B cell (primary cell): ENCODE data around the gene FGFR1OP2. TPM values are rescaled to one million over a fixed set of nuclear protein-coding genes. Genes with fewer than 3 reads are reported as not detected.

Source experiments
- ATAC-seq: fragments of 200-7000 bp; cut with Tn5 transposase; one replicate; pipeline ENCODE4 v1.10.0; 2021; ENCODE audit warnings: low read depth, mild to moderate bottlenecking, moderate number of reproducible peaks, moderate library complexity
- CTCF ChIA-PET: fragments of 350-600 bp; sonication (Branson Sonifier 250); formaldehyde crosslinking; loops from one replicate; lab custom pipeline; 2021; ENCODE audit warnings: antibody characterized with exemption, inconsistent platforms; lab: Charles Lee
- POLR2A ChIA-PET: fragments of 350-600 bp; sonication (Branson Sonifier 250); formaldehyde crosslinking; loops from one replicate; lab custom pipeline; 2021; ENCODE audit warnings: antibody characterized with exemption; lab: Charles Lee
- DNase-seq: peaks from one replicate; pipeline ENCODE4 v3.0.0; 2013
- H2AFZ ChIP-seq: 2 replicates; pipeline ENCODE4 v1.6.1; 2012; ENCODE audit warnings: mild to moderate bottlenecking, low read depth, low read length; ENCODE audit not compliant: insufficient read depth, poor library complexity, severe bottlenecking
- H3K27ac ChIP-seq, 2 donors: 1 replicate in 1 of 2; 2 replicates in 1 of 2; pipeline ENCODE4 v1.5.1; 2012 to 2013; ENCODE audit warnings: low read length in 2 of 2, mild to moderate bottlenecking in 2 of 2, moderate library complexity in 1 of 2
- H3K27me3 ChIP-seq, 4 experiments: fragments of 200-600 bp in 1 of 4; sonication (generic) in 1 of 4; replicated peaks in 1 of 4; 1 replicate in 2 of 4; 2 replicates in 2 of 4; pipeline versions ENCODE4 v1.6.1 to v1.7.0; 2013 to 2016; ENCODE audit warnings: low read length in 3 of 4, mild to moderate bottlenecking in 2 of 4, mixed read lengths in 1 of 4, moderate library complexity in 1 of 4; ENCODE audit not compliant: insufficient read depth in 4 of 4, control insufficient read depth in 3 of 4; ENCODE audit errors: control extremely low read depth in 1 of 4
- H3K36me3 ChIP-seq, 2 experiments: replicated peaks in 1 of 2; 1 replicate in 1 of 2; 2 replicates in 1 of 2; pipeline versions ENCODE4 v1.6.1 to v1.7.1; 2013; ENCODE audit warnings: low read length in 1 of 2; ENCODE audit not compliant: insufficient read depth in 2 of 2, control insufficient read depth in 1 of 2; ENCODE audit errors: control extremely low read depth in 1 of 2, extremely low read depth in 1 of 2
- H3K4me1 ChIP-seq, 2 donors: fragments of 200-600 bp in 1 of 2; sonication (generic) in 1 of 2; 1 replicate in 1 of 2; 2 replicates in 1 of 2; pipeline versions ENCODE4 v1.5.1 to v1.6.1; 2013 to 2017; ENCODE audit warnings: low read length in 2 of 2; ENCODE audit not compliant: control insufficient read depth in 2 of 2, insufficient read depth in 2 of 2
- H3K4me2 ChIP-seq: replicated peaks from 2 replicates; pipeline ENCODE3; 2012; ENCODE audit warnings: mild to moderate bottlenecking, low read depth, low read length; ENCODE audit not compliant: poor library complexity, severe bottlenecking
- H3K4me3 ChIP-seq, 5 experiments: fragments of 200-600 bp in 1 of 5; sonication (generic) in 1 of 5; 1 replicate in 3 of 5; 2 replicates in 2 of 5; pipeline versions ENCODE4 v1.5.1 to v1.7.0; 2011 to 2016; ENCODE audit warnings: low read length in 4 of 5, mild to moderate bottlenecking in 4 of 5, low read depth in 2 of 5, control low read depth in 1 of 5, moderate library complexity in 1 of 5; ENCODE audit not compliant: insufficient read depth in 1 of 5; ENCODE audit errors: control extremely low read depth in 1 of 5, extremely low read depth in 1 of 5
- H3K79me2 ChIP-seq: fragments of 200-600 bp; sonication (generic); one replicate; pipeline ENCODE4 v1.6.0; 2016; ENCODE audit warnings: low read length; ENCODE audit not compliant: control insufficient read depth, insufficient read depth
- H3K9ac ChIP-seq: fragments of 200-600 bp; sonication (generic); 2 replicates; pipeline ENCODE4 v1.6.1; 2017; ENCODE audit warnings: mild to moderate bottlenecking, low read length, moderate library complexity
- H3K9me3 ChIP-seq, 3 donors: one replicate each; pipeline versions ENCODE4 v1.6.1 to v1.7.1; 2013; ENCODE audit warnings: low read length in 2 of 3; ENCODE audit not compliant: control insufficient read depth in 2 of 3, insufficient read depth in 1 of 3; ENCODE audit errors: control extremely low read depth in 1 of 3
- H4K20me1 ChIP-seq: 2 replicates; pipeline ENCODE4 v1.6.0; 2012; ENCODE audit warnings: mild to moderate bottlenecking, low read length; ENCODE audit not compliant: insufficient read depth, control insufficient read depth, poor library complexity, severe bottlenecking
- H3K27ac Mint-ChIP-seq: one replicate; pipeline ENCODE4 v1.8.0; 2021; ENCODE audit warnings: mixed read lengths
- H3K27me3 Mint-ChIP-seq: one replicate; pipeline ENCODE4 v1.8.0; 2021; ENCODE audit warnings: mixed read lengths
- H3K4me1 Mint-ChIP-seq: one replicate; pipeline ENCODE4 v1.8.0; 2021; ENCODE audit warnings: mixed read lengths
- H3K4me3 Mint-ChIP-seq: one replicate; pipeline ENCODE4 v1.8.0; 2021; ENCODE audit warnings: mixed read lengths
- H3K9me3 Mint-ChIP-seq: one replicate; pipeline ENCODE4 v1.8.0; 2022; ENCODE audit warnings: mixed read lengths; ENCODE audit not compliant: insufficient read depth
- EZH2 ChIP-seq: IDR thresholded peaks from 2 replicates; pipeline ENCODE4 v1.6.1; 2012; ENCODE audit warnings: borderline replicate concordance, low read depth, mild to moderate bottlenecking, moderate library complexity, low read length; ENCODE audit not compliant: insufficient read depth, poor library complexity, severe bottlenecking
- WGBS: methylation state at CpG from one replicate; pipeline ENCODE4 v1.1.5; 2013; ENCODE audit warnings: missing lambda C conversion rate; ENCODE audit not compliant: insufficient coverage; 5-methylcytosine and 5-hydroxymethylcytosine counted together
- intact Hi-C: fragments of 100-400 bp; cut with micrococcal nuclease; formaldehyde crosslinking; loops from one replicate; pipeline ENCODE4 v1.10.0; 2022
- polyA plus RNA-seq: library from polyadenylated mRNA; depleted of rRNA; stranded (reverse); fragments of >200 nt; gene quantifications from 2 replicates; pipeline ENCODE4 v1.2.3, GENCODE V29; 2012
- total RNA-seq, 2 donors: library from RNA; stranded (reverse); fragments of 120-200 nt in 1 of 2; gene quantifications; 1 replicate in 1 of 2; 2 replicates in 1 of 2; pipeline versions ENCODE4 v1.2.3 to v1.2.4, GENCODE V29; 2013 to 2022
- TF ChIP-seq, protein P1 (sequence below): fragments of 200-600 bp; IDR thresholded peaks from one replicate; pipeline ENCODE4 v1.8.0; 2022; ENCODE audit warnings: antibody characterized with exemption, mild to moderate bottlenecking

FGFR1OP2 gene
- total and polyA plus RNA-seq, 2 donors (not counting 1 experiment from before 2014, with no cell fraction given), result 22.3 to 64.3 TPM

DNA sequence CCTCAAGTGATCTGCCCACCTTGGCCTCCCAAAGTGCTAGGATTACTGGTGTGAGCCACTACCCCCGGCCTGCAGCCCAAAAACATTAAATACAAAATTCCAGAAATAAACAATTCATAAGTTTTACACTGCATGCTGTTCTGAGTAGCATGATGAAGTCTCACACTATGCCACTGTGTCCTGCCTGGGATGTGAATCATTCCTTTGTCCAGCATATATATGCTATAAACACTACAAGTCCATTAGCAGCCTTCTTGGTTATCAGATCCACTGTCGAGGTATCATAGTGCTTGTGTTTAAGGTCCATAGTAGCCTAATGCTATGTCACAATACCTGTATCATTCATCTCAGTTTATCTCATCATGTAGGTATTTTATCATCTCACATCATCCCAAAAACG lies 16.4 kb upstream of the FGFR1OP2 start:
- H3K27me3 ChIP-seq, result no peaks in the 10 kb centered on the region
- Mint-ChIP-seq H3K27me3 (no peaks in the 10 kb centered on the region), H3K9me3 (no peaks in the 10 kb centered on the region), H3K4me1 (no peaks in the 10 kb centered on the region), H3K27ac (no peak overlapping the region), H3K4me3 (no peak overlapping the region)
- H3K9ac ChIP-seq, result no peak overlapping the region
- H3K4me2 ChIP-seq, result no peak overlapping the region
- H3K9me3 ChIP-seq, result no peaks in the 10 kb centered on the region
- TF ChIP-seq, protein P1, sequence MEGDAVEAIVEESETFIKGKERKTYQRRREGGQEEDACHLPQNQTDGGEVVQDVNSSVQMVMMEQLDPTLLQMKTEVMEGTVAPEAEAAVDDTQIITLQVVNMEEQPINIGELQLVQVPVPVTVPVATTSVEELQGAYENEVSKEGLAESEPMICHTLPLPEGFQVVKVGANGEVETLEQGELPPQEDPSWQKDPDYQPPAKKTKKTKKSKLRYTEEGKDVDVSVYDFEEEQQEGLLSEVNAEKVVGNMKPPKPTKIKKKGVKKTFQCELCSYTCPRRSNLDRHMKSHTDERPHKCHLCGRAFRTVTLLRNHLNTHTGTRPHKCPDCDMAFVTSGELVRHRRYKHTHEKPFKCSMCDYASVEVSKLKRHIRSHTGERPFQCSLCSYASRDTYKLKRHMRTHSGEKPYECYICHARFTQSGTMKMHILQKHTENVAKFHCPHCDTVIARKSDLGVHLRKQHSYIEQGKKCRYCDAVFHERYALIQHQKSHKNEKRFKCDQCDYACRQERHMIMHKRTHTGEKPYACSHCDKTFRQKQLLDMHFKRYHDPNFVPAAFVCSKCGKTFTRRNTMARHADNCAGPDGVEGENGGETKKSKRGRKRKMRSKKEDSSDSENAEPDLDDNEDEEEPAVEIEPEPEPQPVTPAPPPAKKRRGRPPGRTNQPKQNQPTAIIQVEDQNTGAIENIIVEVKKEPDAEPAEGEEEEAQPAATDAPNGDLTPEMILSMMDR, result no peak
- no peak for TF ChIP-seq EZH2
- ChIA-PET POLR2A (no interaction called here), CTCF (no interaction called here)
- no CpG with 5 or more reads among the region's 3 CpGs for WGBS
- DNase-seq (no peak), ATAC-seq (no peak)
- no peak overlapping the region for H3K27ac ChIP-seq
- intact Hi-C loops, result no loop called here
- peaks cover 8 to 53% of the 10 kb centered on the region in 2 experiments for H3K36me3 ChIP-seq
- H3K4me1 ChIP-seq, result no peaks in the 10 kb centered on the region
- H3K79me2 ChIP-seq, result no peaks in the 10 kb centered on the region
- no peak overlapping the region for H2AFZ ChIP-seq
- H4K20me1 ChIP-seq, result no peaks in the 10 kb centered on the region
- H3K4me3 ChIP-seq, result no peak overlapping the region

DNA sequence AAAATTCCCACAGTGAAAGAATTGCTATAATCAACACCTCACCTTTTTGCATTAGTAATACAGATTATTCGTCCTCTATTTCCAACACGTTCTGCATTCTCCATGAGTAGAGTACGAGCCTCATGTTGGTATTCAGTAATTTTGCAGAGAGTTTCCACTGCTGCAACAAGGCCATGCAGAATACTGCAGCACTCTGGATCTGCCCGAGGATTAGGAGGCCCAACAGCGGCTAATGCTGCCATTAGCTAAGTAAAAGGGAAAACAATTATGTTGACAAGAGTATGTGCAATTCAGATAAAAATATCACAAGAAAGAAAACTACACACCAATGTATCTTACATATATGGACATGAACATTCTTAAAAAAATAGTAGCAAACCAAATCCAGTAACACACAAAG lies 9.6 kb upstream of the FGFR1OP2 start:
- no peak overlapping the region for H3K9ac ChIP-seq
- H4K20me1 ChIP-seq, result no peaks in the 10 kb centered on the region
- TF ChIP-seq EZH2, result no peak
- TF ChIP-seq, protein P1, result no peak
- no peak overlapping the region for H3K27ac ChIP-seq
- intact Hi-C loops, result no loop called here
- no peaks in the 10 kb centered on the region for H3K4me1 ChIP-seq
- POLR2A ChIA-PET, result no interaction called here
- peaks cover 10 to 33% of the 10 kb centered on the region in 2 experiments for H3K36me3 ChIP-seq
- Mint-ChIP-seq H3K9me3 (no peaks in the 10 kb centered on the region), H3K27me3 (no peaks in the 10 kb centered on the region), H3K27ac (no peak overlapping the region), H3K4me1 (peaks cover 3% of the 10 kb centered on the region), H3K4me3 (no peak overlapping the region)
- CTCF ChIA-PET, result no interaction called here
- no peak overlapping the region for H3K4me2 ChIP-seq
- no peaks in the 10 kb centered on the region for H3K27me3 ChIP-seq
- no peaks in the 10 kb centered on the region for H3K9me3 ChIP-seq
- no peak overlapping the region for H2AFZ ChIP-seq
- DNase-seq, result no peak
- H3K79me2 ChIP-seq, result peaks cover 17% of the 10 kb centered on the region
- no peak for ATAC-seq
- 100% methylated on average over 2 of the region's 5 CpGs for WGBS
- no peak overlapping the region for H3K4me3 ChIP-seq
